ENCODE results near the gene SMARCD1.

GRCh38 chr12:50055831-50056638 lies 29.1 kb upstream of the SMARCD1 start:
- TF ChIP-seq, protein P1, sequence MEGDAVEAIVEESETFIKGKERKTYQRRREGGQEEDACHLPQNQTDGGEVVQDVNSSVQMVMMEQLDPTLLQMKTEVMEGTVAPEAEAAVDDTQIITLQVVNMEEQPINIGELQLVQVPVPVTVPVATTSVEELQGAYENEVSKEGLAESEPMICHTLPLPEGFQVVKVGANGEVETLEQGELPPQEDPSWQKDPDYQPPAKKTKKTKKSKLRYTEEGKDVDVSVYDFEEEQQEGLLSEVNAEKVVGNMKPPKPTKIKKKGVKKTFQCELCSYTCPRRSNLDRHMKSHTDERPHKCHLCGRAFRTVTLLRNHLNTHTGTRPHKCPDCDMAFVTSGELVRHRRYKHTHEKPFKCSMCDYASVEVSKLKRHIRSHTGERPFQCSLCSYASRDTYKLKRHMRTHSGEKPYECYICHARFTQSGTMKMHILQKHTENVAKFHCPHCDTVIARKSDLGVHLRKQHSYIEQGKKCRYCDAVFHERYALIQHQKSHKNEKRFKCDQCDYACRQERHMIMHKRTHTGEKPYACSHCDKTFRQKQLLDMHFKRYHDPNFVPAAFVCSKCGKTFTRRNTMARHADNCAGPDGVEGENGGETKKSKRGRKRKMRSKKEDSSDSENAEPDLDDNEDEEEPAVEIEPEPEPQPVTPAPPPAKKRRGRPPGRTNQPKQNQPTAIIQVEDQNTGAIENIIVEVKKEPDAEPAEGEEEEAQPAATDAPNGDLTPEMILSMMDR (IDR thresholded peaks at IDR 0.05), result peak; percentile 76 to 94 (median 90)
- TF ChIP-seq EP300 (IDR thresholded peaks at IDR 0.05) (no peak), POLR2A (IDR thresholded peaks at IDR 0.05) (no peak)

Data from upper lobe of left lung (tissue), 4 donors.